ENCODE measurements around the gene CAPN10. TPM values are rescaled to one million over a fixed set of nuclear protein-coding genes. Genes with fewer than 3 reads are reported as not detected.
A peak's percentile ranks its signal among the peaks of the same experiment; 100 is the strongest.

CAPN10 gene
- total RNA-seq, 1 experiment from 2014 or later: 27.8 TPM

- H3K4me1 ChIP-seq: peaks cover 6% of the 10 kb centered on the region; the same call in 1 of the 2 replicates
- Mint-ChIP-seq H3K4me3 (ENCODE audit: unreplicated experiment) (no peak overlapping the region), H3K27ac (ENCODE audit: unreplicated experiment) (no peak overlapping the region), H3K9me3 (ENCODE audit: unreplicated experiment) (no peaks in the 10 kb centered on the region), H3K36me3 (ENCODE audit: insufficient read depth, unreplicated experiment) (peaks cover 24% of the 10 kb centered on the region), H3K4me1 (ENCODE audit: low read depth, unreplicated experiment) (peaks cover 5% of the 10 kb centered on the region), H3K27me3 (ENCODE audit: insufficient read depth, unreplicated experiment) (no peaks in the 10 kb centered on the region)
- peak; percentile 38 to 46 for DNase-seq
- POLR2A ChIA-PET: no interaction called here
- no peaks in the 10 kb centered on the region for H3K9me3 ChIP-seq
- CTCF ChIA-PET: no interaction called here
- intact Hi-C loops (cut with micrococcal nuclease; ENCODE audit: unreplicated experiment): no loop called here
- peak in 1 of 2 experiments; percentile 29 for TF ChIP-seq CTCF (IDR thresholded peaks at IDR 0.05; ENCODE audit: insufficient read depth in 1 of 2, low read depth in 1 of 2, low read length in 1 of 2, severe bottlenecking in 1 of 2, unreplicated experiment in 1 of 2)
- BruUV-seq (replicated peaks): no TSS peak
- no peaks in the 10 kb centered on the region for H3K36me3 ChIP-seq (ENCODE audit: control insufficient read depth, insufficient read depth, low read length)
- H3K27me3 ChIP-seq (replicated peaks; ENCODE audit: control insufficient read depth, insufficient read depth, low read length): no peaks in the 10 kb centered on the region
- no peak overlapping the region for H3K4me3 ChIP-seq (ENCODE audit: low read depth, low read length)
Measured at GRCh38 chr2:240556553-240557100, 29.9 kb upstream of the CAPN10 start.

- no peak overlapping the region for H3K4me3 ChIP-seq (ENCODE audit: low read depth, low read length)
- H3K9me3 ChIP-seq: no peaks in the 10 kb centered on the region
- Mint-ChIP-seq H3K27ac (ENCODE audit: unreplicated experiment) (no peak overlapping the region), H3K4me3 (ENCODE audit: unreplicated experiment) (no peak overlapping the region), H3K27me3 (ENCODE audit: insufficient read depth, unreplicated experiment) (no peaks in the 10 kb centered on the region), H3K4me1 (ENCODE audit: low read depth, unreplicated experiment) (peaks cover 7% of the 10 kb centered on the region), H3K9me3 (ENCODE audit: unreplicated experiment) (no peaks in the 10 kb centered on the region), H3K36me3 (ENCODE audit: insufficient read depth, unreplicated experiment) (peaks cover 18% of the 10 kb centered on the region)
- TF ChIP-seq CTCF (IDR thresholded peaks at IDR 0.05; ENCODE audit: insufficient read depth in 1 of 2, low read depth in 1 of 2, low read length in 1 of 2, severe bottlenecking in 1 of 2, unreplicated experiment in 1 of 2): no peak
- POLR2A ChIA-PET: no interaction called here
- H3K27me3 ChIP-seq (replicated peaks; ENCODE audit: control insufficient read depth, insufficient read depth, low read length): no peaks in the 10 kb centered on the region
- H3K36me3 ChIP-seq (ENCODE audit: control insufficient read depth, insufficient read depth, low read length): no peaks in the 10 kb centered on the region
- no TSS peak for BruUV-seq (replicated peaks)
- H3K4me1 ChIP-seq: peaks cover 6% of the 10 kb centered on the region; the same call in 1 of the 2 replicates
- DNase-seq: no peak
- intact Hi-C loops (cut with micrococcal nuclease; ENCODE audit: unreplicated experiment): no loop called here
- CTCF ChIA-PET: no interaction called here
Measured at GRCh38 chr2:240557101-240557751, 29.3 kb upstream of the CAPN10 start.

GRCh38 chr2:240557808-240558207 is 28.7 kb upstream of the CAPN10 start, which contains the start of gene ANKMY1:
ANKMY1 (minus strand) TSS chr2:240557988; CDS start chr2:240557335, 653 bp downstream.
- TF ChIP-seq CTCF (IDR thresholded peaks at IDR 0.05; ENCODE audit: insufficient read depth in 1 of 2, low read depth in 1 of 2, low read length in 1 of 2, severe bottlenecking in 1 of 2, unreplicated experiment in 1 of 2): no peak
- no peak for DNase-seq
- H3K36me3 Mint-ChIP-seq (ENCODE audit: insufficient read depth, unreplicated experiment): peaks cover 18% of the 10 kb centered on the region

More at GRCh38 chr2:240557808-240558207, 28.7 kb upstream of the CAPN10 start, which contains the start of gene ANKMY1:
- H3K36me3 ChIP-seq (ENCODE audit: control insufficient read depth, insufficient read depth, low read length): no peaks in the 10 kb centered on the region
- BruUV-seq (replicated peaks): no TSS peak
- no peak within 1 kb of the TSS for H3K27ac Mint-ChIP-seq (ENCODE audit: unreplicated experiment)
- no peaks in the 10 kb centered on the region for H3K27me3 Mint-ChIP-seq (ENCODE audit: insufficient read depth, unreplicated experiment)
- no peak within 1 kb of the TSS for H3K4me3 Mint-ChIP-seq (ENCODE audit: unreplicated experiment)
- peaks cover 6% of the 10 kb centered on the region; the same call in 1 of the 2 replicates for H3K4me1 ChIP-seq
- intact Hi-C loops (cut with micrococcal nuclease; ENCODE audit: unreplicated experiment): no loop called here
- ChIA-PET POLR2A (no interaction called here), CTCF (no interaction called here)
- peaks cover 7% of the 10 kb centered on the region for H3K4me1 Mint-ChIP-seq (ENCODE audit: low read depth, unreplicated experiment)
- no peaks in the 10 kb centered on the region for H3K9me3 ChIP-seq
- no peaks in the 10 kb centered on the region for H3K27me3 ChIP-seq (replicated peaks; ENCODE audit: control insufficient read depth, insufficient read depth, low read length)
- H3K4me3 ChIP-seq (ENCODE audit: low read depth, low read length): no peak within 1 kb of the TSS
- no peaks in the 10 kb centered on the region for H3K9me3 Mint-ChIP-seq (ENCODE audit: unreplicated experiment)
